CD4-positive, alpha-beta T cell treated with Interleukin-21 for 1 hour (primary cell): ENCODE data around the gene MCTP2.

Experiments
- DNase-seq: peaks from one replicate; pipeline ENCODE4 v3.0.0-alpha.2; 2020

The MCTP2 gene

DNA sequence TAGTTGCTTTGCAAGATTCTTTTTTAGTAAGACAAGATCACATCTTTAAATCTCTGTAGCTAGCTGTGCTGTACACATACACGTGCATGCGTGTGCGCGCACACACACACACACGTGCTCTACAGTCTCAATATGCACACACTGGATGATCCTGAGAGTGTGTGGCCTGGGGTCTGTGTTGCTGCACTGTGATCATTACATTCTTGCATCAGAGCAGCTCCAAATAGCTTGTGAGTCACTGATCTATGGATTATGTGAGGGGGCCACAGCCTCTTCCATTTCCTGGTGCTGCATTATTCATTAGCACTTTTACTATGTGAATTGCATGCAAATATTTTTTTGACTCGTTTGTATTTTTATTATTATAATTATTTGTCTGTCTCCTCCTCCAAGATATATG lies 34.6 kb downstream of the MCTP2 start:
- no peak for DNase-seq

DNA sequence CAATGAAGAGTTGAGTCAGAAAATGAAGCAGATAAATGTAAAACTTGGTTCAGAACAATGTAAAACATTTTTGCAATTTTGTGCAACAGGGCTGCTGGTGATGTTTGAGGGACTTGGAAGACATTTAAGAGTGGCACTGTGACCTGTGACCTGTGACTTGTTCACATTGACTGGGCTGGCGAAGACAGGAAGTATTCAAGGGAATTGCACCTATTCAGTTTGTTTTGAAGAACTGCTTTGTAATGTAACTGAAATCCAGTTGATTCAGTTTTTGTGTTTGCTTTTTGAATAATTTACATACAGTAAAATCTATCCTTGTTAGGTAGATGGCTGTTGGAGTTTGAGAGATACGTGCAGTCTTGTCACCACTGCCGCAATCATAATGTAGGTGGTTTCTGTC lies 35.4 kb downstream of the MCTP2 start:
- no peak for DNase-seq

DNA sequence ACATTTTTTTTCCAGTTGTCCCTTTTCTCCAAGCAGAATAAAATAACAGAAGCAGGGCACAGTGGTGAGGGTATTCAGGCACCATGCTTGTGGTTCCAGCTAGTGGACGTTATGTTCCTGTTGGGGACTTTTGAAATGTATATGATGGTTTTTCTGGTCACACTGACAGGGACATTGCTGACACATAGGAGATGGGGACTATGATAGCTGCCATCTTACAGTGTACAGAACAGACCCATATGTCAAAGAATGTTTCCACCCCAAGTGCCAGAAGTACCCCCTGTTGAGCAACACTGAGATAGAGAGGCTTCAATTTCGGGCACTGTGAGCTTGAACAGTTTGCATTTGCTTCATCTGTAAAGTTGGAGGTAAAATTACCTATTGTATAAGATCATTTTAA lies 38.6 kb downstream of the MCTP2 start:
- no peak for DNase-seq

GRCh38 chr15:94270570-94270969 lies 39.2 kb downstream of the MCTP2 start:
- DNase-seq: no peak

DNA sequence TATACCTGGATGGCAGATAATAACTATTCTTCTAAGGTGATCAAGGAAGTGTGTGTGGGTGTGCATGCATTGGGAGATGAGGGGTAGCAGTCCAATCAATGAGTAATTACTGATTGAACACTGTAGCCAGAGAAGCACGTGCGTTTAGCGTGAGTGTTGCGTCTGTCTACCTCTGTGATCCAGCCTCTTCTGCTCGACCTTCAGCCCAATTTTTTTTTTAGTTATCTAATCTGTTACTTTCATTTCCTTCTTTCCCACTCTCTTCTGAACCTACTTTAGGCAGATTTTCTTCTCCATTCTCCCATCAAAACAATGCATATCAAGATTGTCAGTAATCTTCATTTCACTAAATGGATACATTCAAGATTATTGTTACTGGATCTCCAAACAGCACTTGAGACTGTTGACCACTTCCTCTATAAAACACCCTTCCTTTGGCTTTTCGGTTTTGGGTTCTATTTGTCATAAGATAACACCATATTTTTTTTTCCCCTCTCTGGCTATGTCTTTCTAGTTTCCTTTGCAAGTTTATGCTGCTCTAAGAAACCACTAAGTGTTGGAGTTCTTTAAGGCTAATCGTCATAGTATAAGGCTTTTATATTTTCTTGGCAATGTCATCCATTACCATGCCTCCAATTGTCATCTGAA lies 41.0 kb downstream of the MCTP2 start:
- DNase-seq: peak; percentile 56

GRCh38 chr15:94273826-94274225 lies 42.5 kb downstream of the MCTP2 start:
- DNase-seq: no peak

GRCh38 chr15:94274745-94275144 lies 43.4 kb downstream of the MCTP2 start:
- no peak for DNase-seq

- DNase-seq: no peak
Measured at GRCh38 chr15:94277485-94277884, 46.1 kb downstream of the MCTP2 start.

DNA sequence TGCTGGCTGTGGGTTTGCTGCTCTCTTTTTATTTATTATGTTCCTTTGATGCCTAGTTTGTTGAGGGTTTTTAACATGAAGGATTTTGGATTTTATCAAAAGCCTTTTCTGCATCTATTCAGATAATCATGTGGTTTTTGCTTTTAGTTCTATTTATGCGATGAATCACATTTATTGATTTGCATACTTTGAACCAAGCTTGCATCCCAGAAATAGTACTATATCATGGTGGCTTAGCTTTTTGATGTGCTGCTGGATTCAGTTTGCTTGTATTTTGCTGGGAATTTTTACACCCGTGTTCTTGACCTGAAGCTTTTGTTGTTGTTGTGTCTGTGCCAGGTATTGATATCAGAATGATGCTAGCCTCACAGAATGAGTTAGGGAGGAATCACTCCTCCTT lies 48.4 kb downstream of the MCTP2 start:
- DNase-seq: no peak

- DNase-seq: no peak
Measured at GRCh38 chr15:94280301-94280700, 48.9 kb downstream of the MCTP2 start.

DNA sequence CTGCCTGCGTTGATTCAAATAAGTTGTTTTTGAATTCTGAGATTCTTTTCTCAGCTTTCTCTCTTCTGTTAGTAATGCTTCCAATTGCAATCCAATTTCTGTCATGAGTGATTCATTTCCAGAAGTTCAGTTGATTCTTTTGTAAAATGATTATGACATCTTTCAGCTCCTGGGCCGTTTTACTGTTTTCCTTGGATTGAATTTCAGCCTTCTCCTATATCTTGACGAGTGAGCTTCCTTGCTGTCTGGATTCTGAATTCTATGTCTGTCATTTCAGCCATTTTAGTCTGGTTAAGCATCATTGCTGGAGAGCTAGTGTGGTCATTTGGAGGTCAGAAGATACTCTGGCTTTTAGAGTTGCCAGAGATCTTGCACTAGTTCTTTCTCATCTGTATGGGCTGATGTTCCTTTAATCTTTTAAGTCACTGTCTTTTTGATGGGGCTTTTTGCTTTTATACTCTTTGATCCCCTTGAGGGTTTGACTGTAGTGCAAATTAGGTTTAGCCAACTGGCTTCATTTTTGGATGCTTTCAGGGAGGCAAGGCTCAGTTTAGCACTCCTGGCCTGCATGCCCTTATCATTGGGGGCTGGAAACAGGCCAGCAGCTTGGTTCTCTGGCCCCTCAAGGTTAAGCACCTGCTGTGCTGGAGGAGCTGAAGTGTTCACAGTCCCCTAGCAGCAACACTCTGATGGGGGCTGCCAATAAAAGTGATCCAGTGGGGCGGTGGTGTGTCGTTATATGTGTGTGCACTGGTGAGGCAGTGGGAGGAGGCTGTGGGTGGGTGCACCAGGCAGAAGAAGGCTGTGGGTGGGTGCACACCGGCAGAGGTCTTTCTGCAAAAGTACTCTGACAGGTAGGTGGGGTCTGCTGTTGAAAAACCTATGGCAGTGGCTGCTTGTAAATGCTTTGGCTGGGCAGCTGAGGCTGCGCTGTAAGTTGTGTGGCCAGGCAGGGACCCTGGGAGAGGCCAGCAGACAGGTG lies 51.2 kb downstream of the MCTP2 start:
- no peak for DNase-seq

DNA sequence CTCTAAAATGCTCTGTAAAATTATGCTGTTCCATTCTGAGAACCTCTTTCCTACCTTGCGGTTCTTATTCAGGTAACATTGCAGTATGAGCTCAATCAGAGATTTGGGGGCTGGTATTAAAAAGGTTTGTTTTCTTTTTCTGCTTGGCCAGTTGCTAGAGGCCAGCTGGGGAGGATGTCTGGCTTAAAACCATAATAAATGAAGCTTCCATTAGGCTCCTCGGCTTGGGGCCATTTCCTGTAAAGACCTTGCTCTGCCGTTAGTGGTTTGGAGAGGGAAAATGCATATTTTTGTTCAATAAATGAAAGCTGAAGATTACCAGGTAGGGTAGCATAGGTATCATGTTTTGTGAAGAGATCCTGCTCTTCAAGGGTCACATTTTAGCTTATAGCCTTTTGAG lies 55.2 kb downstream of the MCTP2 start:
- DNase-seq: no peak

DNA sequence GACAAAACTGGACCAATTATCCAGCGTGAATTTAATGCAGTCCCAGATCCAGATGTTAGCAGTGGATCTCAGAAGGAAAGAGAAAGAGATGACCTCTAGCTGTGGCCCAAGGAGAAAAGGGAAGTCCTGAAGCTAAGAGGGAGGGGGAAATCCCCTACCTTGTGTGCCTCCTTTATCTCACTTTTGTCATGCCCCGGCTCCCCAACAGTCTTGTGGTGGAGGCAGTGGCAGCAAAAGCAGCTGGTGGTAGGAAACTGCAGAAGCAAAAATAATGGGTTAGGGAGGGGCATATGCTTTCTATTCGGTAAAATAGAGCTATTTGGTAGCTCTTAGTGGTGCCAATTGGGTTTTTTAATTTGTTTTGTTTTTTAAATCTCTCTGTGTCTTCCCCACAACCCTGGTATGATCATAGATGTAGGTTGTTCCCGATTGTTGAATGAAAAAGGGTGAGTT lies 56.5 kb downstream of the MCTP2 start:
- peak; percentile 68 for DNase-seq

GRCh38 chr15:94290730-94291129 lies 59.4 kb downstream of the MCTP2 start:
- DNase-seq: no peak

DNA sequence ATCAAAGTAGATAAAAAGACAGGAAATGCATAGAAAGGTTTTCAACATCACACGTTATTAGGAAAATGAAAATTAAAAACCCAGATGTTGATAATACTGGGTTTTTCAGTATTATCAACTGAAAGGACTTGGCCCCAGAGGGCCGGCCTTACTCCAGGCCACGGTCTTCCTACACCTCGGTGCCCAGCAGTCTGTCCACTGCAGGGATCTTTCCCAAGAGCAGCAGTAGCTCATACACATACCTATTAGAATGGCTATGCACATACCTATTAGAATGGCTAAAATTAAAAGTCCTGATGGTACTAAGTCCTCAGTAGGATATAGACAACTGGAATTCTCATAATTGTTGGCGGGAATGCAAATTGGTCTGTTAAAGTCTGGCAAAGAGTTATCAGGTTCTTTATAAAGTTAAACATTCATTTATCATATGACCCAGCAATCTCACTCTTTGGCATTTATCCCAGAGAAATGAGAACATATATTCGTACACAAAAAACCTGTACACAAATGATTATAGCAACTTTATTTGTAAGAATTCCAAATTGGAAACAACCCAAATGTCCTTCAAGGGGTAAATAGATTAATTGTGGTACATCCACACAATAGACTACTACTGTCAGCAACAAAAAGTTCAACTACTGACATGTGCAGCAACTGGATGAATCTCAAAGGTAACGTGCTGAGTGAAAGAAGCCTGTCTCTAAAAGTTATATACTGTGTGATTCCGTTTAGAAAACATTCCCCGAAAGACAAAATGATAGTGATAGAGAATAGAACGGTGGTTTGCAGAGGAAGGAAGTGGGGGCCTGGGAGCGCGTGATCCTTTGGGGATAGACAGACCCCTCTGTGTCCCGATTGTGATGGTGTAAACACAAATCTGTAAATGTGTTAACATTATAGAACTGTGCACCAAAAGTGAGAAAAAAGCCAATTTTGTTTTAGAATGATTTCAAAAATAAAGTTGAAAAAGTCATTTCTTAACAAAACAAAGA lies 62.3 kb downstream of the MCTP2 start:
- no peak for DNase-seq

- no peak for DNase-seq
Measured at GRCh38 chr15:94294556-94294955, 63.2 kb downstream of the MCTP2 start.

- no peak for DNase-seq
Measured at GRCh38 chr15:94295275-94295674, 63.9 kb downstream of the MCTP2 start.

DNA sequence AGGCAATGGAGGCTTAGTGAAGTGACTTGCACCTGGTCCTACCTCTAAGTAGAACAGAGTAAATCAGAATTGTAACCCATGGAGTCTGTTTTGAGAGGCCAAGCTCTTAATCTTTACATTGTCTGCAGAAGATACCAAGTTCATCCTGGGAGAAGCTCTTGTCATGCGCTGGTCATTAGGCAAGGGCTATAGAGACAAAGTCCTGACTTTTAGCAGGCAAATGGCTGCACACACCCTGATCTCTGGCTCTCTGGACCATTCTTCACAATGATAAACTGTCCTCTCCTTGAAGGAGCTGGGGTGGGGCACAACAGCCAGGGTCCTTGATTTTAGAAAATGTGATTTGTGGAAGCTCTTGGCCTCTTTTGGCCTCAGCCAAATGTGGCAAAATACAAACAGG lies 65.4 kb downstream of the MCTP2 start:
- no peak for DNase-seq

GRCh38 chr15:94297558-94297957 lies 66.2 kb downstream of the MCTP2 start:
- DNase-seq: no peak

DNA sequence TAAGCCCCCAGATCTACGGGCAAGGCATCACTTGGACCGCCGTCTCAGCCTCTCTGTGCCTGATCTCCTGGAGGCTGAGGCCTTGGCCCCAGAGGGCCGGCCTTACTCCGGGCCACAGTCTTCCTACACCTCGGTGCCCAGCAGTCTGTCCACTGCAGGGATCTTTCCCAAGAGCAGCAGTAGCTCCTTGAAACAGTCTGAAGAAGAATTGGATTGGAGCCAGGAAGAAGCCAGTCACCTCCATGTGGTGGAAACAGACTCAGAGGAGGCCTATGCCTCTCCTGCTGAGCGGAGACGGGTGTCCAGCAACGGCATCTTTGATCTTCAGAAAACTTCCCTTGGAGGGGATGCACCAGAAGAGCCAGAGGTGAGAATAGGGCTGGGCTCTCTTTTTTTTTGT lies 67.0 kb downstream of the MCTP2 start:
- no peak for DNase-seq

- DNase-seq: no peak
Measured at GRCh38 chr15:94300612-94301011, 69.3 kb downstream of the MCTP2 start.

DNA sequence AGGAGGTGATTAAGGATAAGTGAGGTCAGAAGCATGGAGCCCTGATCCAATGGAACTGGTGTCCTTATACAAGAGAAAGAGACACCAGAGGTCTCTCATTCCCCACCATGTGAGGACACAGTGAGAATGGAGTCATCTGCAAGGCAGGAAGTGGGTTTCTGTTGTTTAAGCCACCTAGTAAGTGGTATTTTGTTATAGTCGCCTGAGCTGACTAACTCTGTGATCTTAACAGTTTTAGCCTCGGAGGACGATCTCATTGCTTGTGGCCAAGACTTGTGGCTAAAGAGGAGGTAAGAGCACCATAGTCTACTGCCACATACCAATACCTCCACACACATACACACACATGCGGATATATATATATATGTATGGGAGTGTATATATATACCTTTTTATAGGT lies 73.8 kb downstream of the MCTP2 start:
- peak; percentile 60 for DNase-seq
